GM12878 (cell line): ENCODE data around the gene CD40LG. TPM values are rescaled to one million over a fixed set of nuclear protein-coding genes. Genes with fewer than 3 reads are reported as not detected.

ENCODE experiments used
- ATAC-seq: fragments of 200-7000 bp; cut with Tn5 transposase; 3 replicates; pipeline ENCODE4 v1.9.1; 2020; ENCODE audit warnings: mild to moderate bottlenecking, moderate library complexity
- BruUV-seq: library from RNA; stranded (reverse); fragments of 400-500 nt; replicated peaks from 2 replicates; lab custom pipeline; 2021; lab: Mats Ljungman, UMichigan
- CTCF ChIA-PET: fragments of 300-600 bp; sonication (Branson Sonifier 250); formaldehyde crosslinking; extraction: SDS; loops from one replicate; lab custom pipeline; 2021; ENCODE audit warnings: inconsistent platforms; lab: Yijun Ruan, JAX
- POLR2A ChIA-PET: fragments of 350-600 bp; formaldehyde crosslinking; extraction: SDS; loops from one replicate; lab custom pipeline; 2021; ENCODE audit warnings: inconsistent platforms; lab: Charles Lee
- RAD21 ChIA-PET: fragments of 300-600 bp; sonication (Branson Sonifier 250); formaldehyde crosslinking; loops from one replicate; lab custom pipeline; 2023; ENCODE audit warnings: antibody characterized with exemption; ENCODE audit not compliant: unreplicated experiment; lab: Charles Lee
- SMC1A ChIA-PET: fragments of 300-600 bp; sonication (Branson Sonifier 250); formaldehyde crosslinking; loops from one replicate; lab custom pipeline; 2023; ENCODE audit not compliant: unreplicated experiment, uncharacterized antibody; lab: Charles Lee
- DNase-seq: peaks from one replicate; pipeline ENCODE4 v3.0.0-alpha.2; 2011; ENCODE audit warnings: low read depth, low spot score
- FAIRE-seq: peaks from 3 replicates; lab custom pipeline; 2011; peaks lifted over from hg19 to GRCh38; lab: Jason Lieb, UNC
- H2AFZ ChIP-seq: 2 replicates; pipeline ENCODE4 v1.6.0; 2011; ENCODE audit warnings: low read depth, low read length, control low read depth; ENCODE audit not compliant: control insufficient read depth
- H3K27ac ChIP-seq: 2 replicates; pipeline ENCODE4 v1.5.1; 2011; ENCODE audit warnings: control low read depth; ENCODE audit not compliant: control insufficient read depth, insufficient read depth
- H3K27me3 ChIP-seq, 2 experiments: replicated peaks in 1 of 2; 2 replicates each; pipeline versions ENCODE4 v1.6.0 to v1.6.1; 2011; ENCODE audit warnings: low read length in 1 of 2; ENCODE audit not compliant: control insufficient read depth in 2 of 2, insufficient read depth in 2 of 2
- H3K36me3 ChIP-seq, 2 experiments: 2 replicates each; pipeline ENCODE4 v1.5.1; 2011; ENCODE audit warnings: low read length in 1 of 2; ENCODE audit not compliant: control insufficient read depth in 2 of 2, insufficient read depth in 2 of 2
- H3K4me1 ChIP-seq: 2 replicates; pipeline ENCODE4 v1.6.1; 2011; ENCODE audit warnings: mild to moderate bottlenecking, low read length, moderate library complexity, mixed read lengths; ENCODE audit not compliant: control insufficient read depth, insufficient read depth
- H3K4me2 ChIP-seq: 2 replicates; pipeline ENCODE4 v1.6.0; 2011; ENCODE audit warnings: control low read depth; ENCODE audit not compliant: control insufficient read depth, insufficient read depth
- H3K4me3 ChIP-seq: fragments of 200-600 bp; sonication (generic); 2 replicates; pipeline ENCODE4 v1.5.1; 2016
- H3K79me2 ChIP-seq: 2 replicates; pipeline ENCODE4 v1.6.0; 2011; ENCODE audit warnings: low read length; ENCODE audit not compliant: control insufficient read depth, insufficient read depth
- H3K9ac ChIP-seq: 2 replicates; pipeline ENCODE4 v1.8.0; 2011; ENCODE audit warnings: low read length, control low read depth, mixed read lengths; ENCODE audit not compliant: control insufficient read depth, insufficient read depth
- H3K9me3 ChIP-seq: replicated peaks from 3 replicates; pipeline ENCODE4 v1.5.1; 2011; ENCODE audit warnings: mild to moderate bottlenecking, low read length; ENCODE audit not compliant: control insufficient read depth, insufficient read depth
- H4K20me1 ChIP-seq: 2 replicates; pipeline ENCODE4 v1.6.0; 2011; ENCODE audit not compliant: control insufficient read depth, insufficient read depth
- CEBPZ ChIP-seq: fragments of 150-350 bp; IDR thresholded peaks from 2 replicates; pipeline ENCODE4 v1.6.1; 2016; ENCODE audit warnings: low read depth, low read length
- MTA2 ChIP-seq: fragments of 450-650 bp; IDR thresholded peaks from 2 replicates; pipeline ENCODE4 v1.6.1; 2016; ENCODE audit warnings: low read depth, mild to moderate bottlenecking, moderate library complexity
- SPI1 ChIP-seq: IDR thresholded peaks from 2 replicates; pipeline ENCODE4 v1.6.1; 2011; ENCODE audit warnings: low read depth, mild to moderate bottlenecking, low read length, moderate library complexity, borderline replicate concordance; ENCODE audit not compliant: insufficient read depth
- WGBS: methylation state at CpG from one replicate; pipeline ENCODE4 v1.1.6; 2016; ENCODE audit warnings: low lambda C conversion rate; ENCODE audit not compliant: insufficient replicate concordance, insufficient coverage; ENCODE audit errors: missing lambda C conversion rate; 5-methylcytosine and 5-hydroxymethylcytosine counted together
- in situ Hi-C: fragments of 300-500 bp; cut with MboI; formaldehyde crosslinking; loops from 9 replicates; pipeline ENCODE4 v1.14.3; 2018; ENCODE audit warnings: mixed read lengths
- intact Hi-C: fragments of 100-400 bp; cut with micrococcal nuclease; formaldehyde crosslinking; loops from one replicate; pipeline ENCODE4 v1.14.2; 2022; ENCODE audit not compliant: unreplicated experiment
- polyA plus RNA-seq, 11 experiments: library from polyadenylated mRNA; depleted of rRNA in 4 of 11; unstranded in 6 of 11; stranded (reverse) in 5 of 11; fragments of >200 nt; fragmentation: Nextera tagmentation in 4 of 11; fragmentation: Illumina TruSeq in 1 of 11; extraction: Ambion mirVana in 4 of 11; extraction: Trizol in 1 of 11; gene quantifications; 1 replicate in 1 of 11; 2 replicates in 10 of 11; pipeline versions ENCODE4 v1.2.1 to v1.2.3, GENCODE V29; 2011 to 2016; ENCODE audit warnings: inconsistent platforms in 2 of 11, missing spikeins in 2 of 11, low read depth in 1 of 11
- total RNA-seq, 4 experiments: library from RNA; depleted of rRNA in 3 of 4; stranded (reverse); fragments of >200 nt in 3 of 4; fragmentation: Illumina TruSeq in 1 of 4; extraction: Trizol in 1 of 4; gene quantifications; 2 replicates each; pipeline versions ENCODE4 v1.2.1 to v1.2.3, GENCODE V29; 2013 to 2021

CD40LG gene
- total and polyA plus RNA-seq, 10 of the 15 experiments (the other 5 are each of a cell fraction or from before 2014, with no cell fraction given), result 0.04 to 0.21 (median 0.11) TPM; not detected in 6

DNA sequence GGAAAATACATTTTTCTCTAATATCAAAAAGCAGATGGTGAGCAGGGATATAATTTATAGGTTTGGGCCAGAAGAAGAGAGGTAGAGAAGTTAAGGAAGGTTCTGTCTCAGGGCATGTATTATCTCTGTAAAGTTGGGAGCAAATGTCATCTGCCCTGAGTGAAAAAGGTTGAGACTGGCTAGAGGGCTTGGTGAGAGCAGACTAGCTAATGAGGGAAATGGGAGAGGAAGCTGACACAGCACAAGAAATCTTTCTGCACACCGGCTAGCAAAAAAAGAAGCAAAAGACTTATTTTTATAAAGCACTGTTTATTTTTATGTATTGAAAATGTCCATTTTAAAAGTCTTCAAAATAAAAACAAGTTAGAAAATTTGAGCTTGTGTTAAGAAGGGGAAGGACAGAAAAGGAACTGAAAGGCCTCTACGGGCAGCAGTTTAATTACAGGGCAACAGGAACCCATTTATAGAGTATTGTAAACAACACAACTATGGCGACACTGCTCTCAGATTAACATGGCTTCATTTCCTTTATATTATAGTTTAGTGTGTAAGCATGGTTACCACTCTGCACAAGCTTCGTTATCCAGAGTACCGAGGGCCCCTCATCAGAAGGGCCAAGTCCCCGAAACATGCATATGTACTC, 17.4 kb downstream of the CD40LG start:
- ChIA-PET POLR2A (interaction anchor here (1.2 kb wide), 1 partner anchor 167 kb away, joined by 3 read pairs; no protein-coding TSS in a partner anchor), SMC1A (interaction anchor here (0.8 to 2.0 kb wide), 10 partner anchors 9 to 87 kb away, joined by 3 to 11 read pairs (median 4); no protein-coding TSS in a partner anchor), RAD21 (interaction anchor here (0.8 to 1.0 kb wide), 4 partner anchors 29 to 48 kb away, joined by 3 to 5 read pairs (median 3); no protein-coding TSS in a partner anchor), CTCF (interaction anchor here (0.9 to 2.1 kb wide), 7 partner anchors 21 to 88 kb away, joined by 3 to 8 read pairs (median 4); no protein-coding TSS in a partner anchor)
- Histone ChIP-seq H3K36me3 (no peaks in the 10 kb centered on the region), H3K4me3 (no peak overlapping the region), H3K27me3 (no peaks in the 10 kb centered on the region), H3K27ac (peak overlapping the region; percentile 67), H3K79me2 (no peaks in the 10 kb centered on the region), H4K20me1 (no peaks in the 10 kb centered on the region), H3K4me2 (0 out of 2 replicates have a peak overlapping the region, but pooled peaks have one; percentile 22), H3K9ac (no peak overlapping the region), H2AFZ (no peak overlapping the region), H3K9me3 (peaks cover 3% of the 10 kb centered on the region; the same call in 2 of the 3 replicates), H3K4me1 (peaks cover 8% of the 10 kb centered on the region; the same call in 1 of the 2 replicates)
- BruUV-seq, result no TSS peak
- DNase-seq (no peak), FAIRE-seq (no peak), ATAC-seq (peak; percentile 88)
- intact Hi-C loops, result no loop called here
- in situ Hi-C loops, result no loop called here
- 11% methylated on average over 6 of the region's 6 CpGs for WGBS
- peak; percentile 13; the same call in 1 of the 2 replicates for TF ChIP-seq MTA2
- peak; percentile 59; the same call in 1 of the 2 replicates for TF ChIP-seq SPI1
- no peak for TF ChIP-seq CEBPZ
